Astrocyte (in vitro differentiated cells and primary cell): ENCODE results near the gene ELOVL7.

Experiments used
- CTCF ChIP-seq: IDR thresholded peaks from 2 replicates; pipeline ENCODE4 v1.5.1; 2011; ENCODE audit warnings: low read depth, mild to moderate bottlenecking, inconsistent platforms, low read length, moderate library complexity; ENCODE audit not compliant: insufficient read depth
- EZH2 ChIP-seq: IDR thresholded peaks from 2 replicates; pipeline ENCODE4 v1.6.1; 2012; ENCODE audit warnings: mild to moderate bottlenecking, low read length, inconsistent platforms; ENCODE audit not compliant: insufficient read depth

DNA sequence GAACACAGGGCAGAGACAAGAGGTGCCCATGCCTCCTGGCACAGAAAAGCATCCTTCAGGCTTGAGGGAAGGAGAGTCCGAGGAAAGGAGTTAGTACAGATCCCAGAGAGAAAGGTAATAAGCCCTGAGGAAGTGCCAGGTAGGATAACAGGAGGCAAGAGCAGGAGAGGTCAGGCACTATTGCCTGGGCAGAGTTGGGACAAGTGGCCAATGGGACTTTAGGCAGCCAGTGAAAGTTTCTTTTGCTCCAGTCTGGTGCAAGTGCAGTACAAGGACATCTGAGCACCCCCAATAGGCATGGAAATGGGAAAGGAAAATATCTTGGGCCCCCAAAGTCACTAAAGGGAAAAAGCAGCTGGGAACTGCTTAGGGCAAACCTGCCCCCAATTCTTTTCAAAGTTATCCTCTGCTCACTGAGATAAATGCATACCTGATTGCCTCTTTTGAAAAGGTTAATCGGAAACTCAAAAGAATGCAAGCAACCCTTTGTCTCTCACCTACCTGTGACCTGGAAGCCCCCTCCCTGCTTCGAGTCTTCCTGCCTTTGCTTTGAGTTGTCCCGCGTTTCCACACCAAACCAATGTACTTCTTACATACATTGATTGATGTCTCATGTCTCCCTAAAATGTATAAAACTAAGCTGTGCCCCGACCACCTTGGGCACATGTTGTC is 46.5 kb downstream of the ELOVL7 start:
- TF ChIP-seq CTCF (no peak), EZH2 (no peak)
